ENCODE results near the gene PTGIS.

PTGIS gene

GRCh38 chr20:49470922-49471321 lies 97.0 kb downstream of the PTGIS start:
- DNase-seq (ENCODE audit: low read depth in 2 of 2): no peak

DNA sequence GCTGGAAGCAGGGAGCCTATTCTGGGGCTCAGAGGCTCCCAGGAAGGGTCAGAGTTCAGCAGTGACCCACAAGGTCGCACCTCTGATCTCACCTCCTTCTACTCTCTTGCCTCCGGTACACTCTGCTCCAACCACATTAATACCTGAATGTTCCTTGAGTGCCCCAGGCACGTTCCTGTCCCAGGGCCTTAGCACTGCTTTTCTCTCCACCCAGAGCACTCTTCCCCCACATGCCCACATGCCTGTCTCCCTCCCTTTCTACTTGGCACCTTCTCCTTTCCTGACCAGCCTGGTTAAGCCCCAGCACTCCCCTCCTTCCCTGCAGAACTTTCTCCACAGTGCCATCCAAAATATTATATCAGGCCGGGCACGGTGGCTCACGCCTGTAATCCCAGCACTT lies 98.9 kb downstream of the PTGIS start:
- DNase-seq (ENCODE audit: low read depth in 2 of 2): no peak

- no peak for DNase-seq (ENCODE audit: low read depth in 2 of 2)
Measured at GRCh38 chr20:49468412-49468811, 99.5 kb downstream of the PTGIS start.

- no peak for DNase-seq (ENCODE audit: low read depth in 2 of 2)
Measured at GRCh38 chr20:49466114-49466912, 101.6 kb downstream of the PTGIS start.

GRCh38 chr20:49464556-49464955 lies 103.4 kb downstream of the PTGIS start:
- DNase-seq (ENCODE audit: low read depth in 2 of 2): no peak

DNA sequence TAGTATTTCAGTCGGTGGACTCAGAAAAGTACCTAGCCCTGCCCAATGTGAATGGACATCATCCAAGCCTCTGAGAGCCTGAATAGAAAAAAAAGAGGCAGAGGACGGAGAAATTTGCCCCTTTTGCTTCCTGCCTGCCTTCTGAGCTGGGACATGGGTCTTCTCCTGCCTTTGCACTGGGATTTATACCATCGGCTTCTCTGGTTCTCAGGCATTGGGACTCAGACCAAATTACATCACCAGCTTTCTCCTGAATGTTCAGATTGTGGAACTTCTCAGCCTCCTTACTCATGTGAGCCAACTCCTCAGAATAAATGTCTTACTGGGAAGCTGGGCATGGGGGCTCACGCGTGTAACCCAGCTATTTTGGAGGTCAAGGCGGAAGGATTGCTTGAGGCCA lies 105.3 kb downstream of the PTGIS start:
- no peak for DNase-seq (ENCODE audit: low read depth in 2 of 2)

GRCh38 chr20:49461894-49462620 lies 105.9 kb downstream of the PTGIS start:
- no peak for DNase-seq (ENCODE audit: low read depth in 2 of 2)

GRCh38 chr20:49460916-49461315 lies 107.0 kb downstream of the PTGIS start:
- DNase-seq (ENCODE audit: low read depth in 2 of 2): no peak

- DNase-seq (ENCODE audit: low read depth in 2 of 2): no peak
Measured at GRCh38 chr20:49460131-49460530, 107.8 kb downstream of the PTGIS start.

DNA sequence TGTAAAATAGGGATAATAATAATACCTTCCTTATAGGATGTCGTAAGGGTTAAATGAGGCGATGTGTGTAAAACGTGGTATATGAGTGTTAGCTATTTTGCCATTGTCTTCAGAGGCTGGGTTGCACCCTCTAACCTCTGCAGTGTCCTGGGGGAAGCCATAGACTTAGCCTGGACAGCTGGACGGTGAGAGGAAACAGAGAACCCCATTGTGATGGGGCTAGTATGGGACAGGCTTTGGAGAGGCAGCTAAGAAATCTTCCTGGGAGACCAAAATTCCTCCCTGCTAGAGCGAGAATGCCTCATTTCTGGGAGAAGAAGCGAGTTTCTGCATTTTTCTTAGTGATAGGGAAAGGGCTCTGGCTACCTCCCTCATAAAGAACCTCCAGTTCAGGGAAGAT lies 108.3 kb downstream of the PTGIS start:
- DNase-seq (ENCODE audit: low read depth in 2 of 2): no peak

GRCh38 chr20:49457444-49457843 lies 110.5 kb downstream of the PTGIS start:
- DNase-seq (ENCODE audit: low read depth in 2 of 2): no peak

DNA sequence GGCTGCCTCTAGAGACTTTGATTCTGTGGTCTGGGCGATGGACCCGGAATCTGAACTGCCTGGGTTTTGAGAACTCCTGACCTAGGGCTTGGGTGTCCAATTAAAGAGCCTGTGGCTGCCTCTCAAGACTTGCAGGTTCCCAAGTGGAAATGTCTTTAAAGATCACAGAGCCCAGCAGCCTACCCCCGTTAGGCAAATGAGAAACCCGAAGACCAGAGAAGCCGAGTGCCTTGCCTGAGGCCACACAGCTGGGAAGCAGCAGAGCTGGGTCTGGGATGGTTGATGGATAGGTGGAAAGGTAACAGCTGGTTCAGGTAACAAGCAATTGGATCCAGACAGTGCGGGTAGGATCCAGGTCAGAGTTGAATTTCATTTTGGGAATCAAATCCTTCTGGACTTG lies 111.3 kb downstream of the PTGIS start:
- no peak for DNase-seq (ENCODE audit: low read depth in 2 of 2)

DNA sequence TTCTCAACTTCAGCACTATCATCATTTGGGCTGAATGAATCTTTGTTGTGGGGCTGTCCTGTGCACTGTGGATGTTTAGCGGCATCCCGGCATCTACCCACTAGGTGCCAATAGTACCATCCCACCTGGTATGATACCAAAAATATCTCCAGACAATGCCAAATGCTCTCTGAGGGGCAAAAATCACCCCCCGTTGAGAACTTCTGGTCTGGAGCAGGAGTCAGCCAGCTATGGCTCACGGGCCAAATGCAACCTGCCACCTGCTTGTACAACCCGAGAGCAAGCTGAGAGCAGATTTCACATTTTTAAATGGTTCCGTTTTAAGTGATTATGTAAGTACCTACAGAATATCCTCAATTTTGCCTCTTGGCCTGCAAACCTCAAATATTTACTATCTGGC lies 112.2 kb downstream of the PTGIS start:
- no peak for DNase-seq (ENCODE audit: low read depth in 2 of 2)

Measured in stimulated activated CD4-positive, alpha-beta T cell treated with anti-CD3 and anti-CD28 coated beads, Interleukin-4, amount 100 ng/mL, for 48 hours (primary cell).